ENCODE data around the gene STRN4.

- no peak for TF ChIP-seq CTCF (IDR thresholded peaks at IDR 0.05)
- no peak for TF ChIP-seq EZH2 (IDR thresholded peaks at IDR 0.05; ENCODE audit: borderline replicate concordance, insufficient read depth, low read depth, low read length, poor library complexity, severe bottlenecking)
Observed at GRCh38 chr19:46745521-46746280, 549 bp downstream of the STRN4 start, which contains the start of gene FKRP.
